ENCODE measurements around the gene ECT2.
"Not testable (repeated sequence)": the region's sequence is repeated elsewhere in the genome, so short reads cannot be mapped to it uniquely, and the experiment has no call there.

Gene ECT2

DNA sequence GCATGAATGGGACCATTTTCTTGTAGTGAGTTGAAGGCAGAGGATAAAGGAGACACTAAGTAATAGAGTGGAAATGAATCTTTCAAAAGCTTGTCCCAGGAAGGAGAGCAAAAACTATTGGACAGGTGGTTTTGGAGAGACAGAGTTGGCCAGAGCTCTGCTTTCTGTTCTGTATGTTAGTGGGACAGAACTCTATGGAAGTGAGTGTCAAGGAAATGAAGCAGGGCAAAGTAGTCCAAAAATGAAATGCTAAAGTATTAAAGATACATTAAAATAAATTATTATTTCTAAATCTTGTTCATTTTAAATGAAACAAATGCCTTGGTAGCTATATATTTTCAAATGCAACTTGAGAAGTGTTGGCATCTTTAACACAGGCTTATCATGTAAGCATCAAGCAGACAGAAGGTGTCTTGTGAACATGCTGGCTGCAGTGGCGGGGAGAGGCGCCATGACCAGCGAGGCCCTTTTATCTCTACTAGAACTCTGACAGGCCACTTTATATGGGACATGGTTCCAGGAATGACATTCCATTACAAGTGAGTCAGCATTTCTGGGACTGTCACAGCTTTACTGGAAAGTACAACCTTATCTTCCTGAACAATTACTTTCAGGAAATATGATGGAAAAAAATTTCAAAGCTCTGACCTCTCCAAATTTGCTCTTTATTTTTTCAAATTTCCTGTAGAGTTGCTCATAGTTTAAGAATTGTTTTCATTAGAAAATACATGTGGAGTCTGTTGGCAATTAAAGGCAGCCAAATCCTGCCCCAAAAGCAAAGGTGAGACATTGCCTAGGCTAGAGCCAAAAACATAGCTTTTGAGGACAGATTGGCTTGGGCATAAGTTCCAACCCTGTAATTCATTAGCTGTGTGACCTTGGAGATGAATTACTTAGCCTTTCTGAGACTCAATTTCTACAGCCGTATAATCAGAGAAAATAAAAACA is 106.5 kb downstream of the ECT2 start:
- no peak for DNase-seq (ENCODE audit: low read depth in 2 of 2)

DNA sequence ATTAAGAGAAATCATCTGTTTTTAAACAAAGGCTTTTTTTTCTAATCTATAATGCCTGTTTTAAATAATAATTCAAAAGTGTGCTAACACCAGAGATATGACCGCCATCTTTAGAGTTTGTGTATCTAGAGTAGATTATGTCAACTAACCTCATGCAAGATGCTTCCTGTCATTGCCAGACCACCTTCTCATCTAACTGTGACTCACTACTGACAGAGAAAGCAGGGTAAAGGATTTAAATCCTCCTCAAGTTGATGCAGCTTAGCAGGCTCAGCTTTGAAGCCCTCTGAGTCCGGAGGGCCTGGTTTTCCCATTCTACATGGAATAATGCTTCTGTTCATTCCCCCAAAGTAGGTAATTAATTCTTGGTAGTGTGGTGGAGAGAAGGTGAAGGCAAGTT is 108.5 kb downstream of the ECT2 start:
- DNase-seq (ENCODE audit: low read depth in 2 of 2), result no peak

DNA sequence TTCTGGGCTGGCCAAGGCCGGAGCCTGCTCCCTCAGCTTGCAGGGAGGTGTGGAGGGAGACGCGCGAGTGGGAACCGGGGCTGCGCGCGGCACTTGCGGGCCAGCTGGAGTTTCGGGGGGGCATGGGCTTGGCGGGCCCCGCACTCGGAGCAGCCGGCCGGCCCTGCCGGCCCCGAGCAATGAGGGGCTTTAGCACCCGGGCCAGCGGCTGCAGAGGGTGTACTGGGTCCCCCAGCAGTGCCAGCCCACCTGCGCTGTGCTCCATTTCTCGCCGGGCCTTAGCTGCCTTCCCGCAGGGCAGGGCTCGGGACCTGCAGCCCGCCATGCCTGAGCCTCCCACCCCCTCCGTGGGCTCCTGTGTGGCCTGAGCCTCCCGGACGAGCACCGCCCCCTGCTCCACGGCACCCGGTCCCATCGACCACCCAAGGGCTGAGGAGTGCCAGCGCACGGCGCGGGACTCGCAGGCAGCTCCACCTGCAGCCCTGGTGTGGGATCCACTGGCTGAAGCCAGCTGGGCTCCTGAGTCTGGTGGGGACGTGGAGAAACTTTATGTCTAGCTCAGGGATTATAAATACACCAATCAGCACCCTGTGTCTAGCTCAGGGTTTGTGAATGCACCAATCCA is 116.3 kb downstream of the ECT2 start:
- not testable (repeated sequence) for DNase-seq (ENCODE audit: low read depth in 2 of 2)

DNA sequence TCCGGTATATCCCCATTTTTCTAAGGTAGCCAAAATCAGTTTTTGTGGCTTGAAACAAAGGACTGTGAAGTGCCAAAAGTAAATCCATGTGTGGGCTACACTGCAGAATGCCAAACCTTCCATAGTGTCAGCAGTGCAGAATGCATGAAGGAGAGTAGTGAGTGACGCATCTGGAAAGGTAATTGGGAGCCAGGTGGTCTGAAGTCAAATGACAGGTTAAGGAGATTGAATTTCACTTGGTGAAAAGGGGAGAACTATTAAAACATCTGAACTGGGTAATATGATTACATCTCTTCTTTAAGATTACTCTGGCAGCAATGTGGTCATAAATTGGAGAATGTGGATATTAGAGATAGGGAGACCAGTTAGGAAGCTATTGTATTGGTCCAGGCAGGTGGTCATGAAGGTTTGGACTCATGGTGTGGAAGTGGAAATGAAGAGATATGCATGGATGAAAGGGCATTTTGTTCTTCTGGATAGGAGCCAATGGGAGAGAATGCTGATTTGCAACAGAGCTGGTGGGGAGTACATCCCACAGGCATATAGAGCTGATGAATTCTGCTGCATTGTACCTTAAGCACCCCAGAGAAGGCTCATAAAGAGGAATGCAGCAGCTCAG is 118.2 kb downstream of the ECT2 start:
- no peak for DNase-seq (ENCODE audit: low read depth in 2 of 2)

DNA sequence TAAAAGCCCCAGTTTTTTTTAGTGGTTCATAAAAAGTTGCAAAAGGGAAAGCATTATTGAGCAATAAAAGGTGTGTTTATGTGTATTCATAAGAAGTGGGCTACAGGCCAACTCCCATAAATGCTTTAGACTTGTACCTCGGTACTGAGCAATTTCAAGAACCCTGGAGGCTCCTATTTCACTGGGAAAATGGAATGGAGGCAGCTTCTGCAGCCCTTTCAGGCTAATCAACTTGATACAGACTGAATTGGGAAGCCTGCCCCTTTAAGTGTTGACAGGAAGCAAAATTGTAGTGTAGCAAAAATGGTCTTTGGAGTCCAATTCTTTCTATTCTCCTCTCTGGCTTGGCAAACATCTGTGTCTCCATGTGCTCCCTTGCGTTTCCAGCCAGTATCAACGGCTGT is 118.8 kb downstream of the ECT2 start:
- DNase-seq (ENCODE audit: low read depth in 2 of 2), result no peak

DNA sequence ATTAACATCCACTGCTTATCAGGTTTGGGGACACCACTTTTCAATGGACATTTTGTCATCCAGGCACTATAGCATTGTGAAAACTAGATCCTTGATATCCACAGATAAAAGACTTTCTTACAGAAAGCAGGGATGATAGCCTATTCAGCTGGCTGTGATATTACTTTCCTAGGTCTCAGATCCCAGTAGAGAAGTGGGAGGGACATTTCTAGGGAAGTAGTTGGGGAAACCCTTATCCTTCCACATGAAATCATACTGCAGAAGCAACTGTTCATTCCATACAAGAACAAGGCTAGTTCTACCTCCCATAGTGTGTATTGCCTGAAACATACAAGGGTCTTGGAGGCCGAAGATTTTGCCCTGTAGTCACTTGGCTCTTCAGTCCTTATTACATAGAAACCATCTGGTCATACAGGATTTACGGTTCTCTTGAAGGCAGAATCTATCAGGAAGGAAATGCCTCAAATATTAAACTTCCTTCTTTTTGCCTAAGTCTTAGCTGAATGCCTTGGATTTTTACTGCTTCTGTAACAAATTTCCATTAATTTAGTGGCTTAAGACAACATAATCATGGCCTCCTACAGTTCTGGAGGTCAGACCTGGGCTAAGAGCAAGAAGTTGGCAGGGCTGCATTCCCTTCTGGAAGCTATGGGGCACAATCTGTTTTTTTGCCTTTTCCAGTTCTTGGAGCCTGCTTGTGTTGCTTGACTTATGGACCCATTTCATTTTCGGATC is 119.4 kb downstream of the ECT2 start:
- no peak for DNase-seq (ENCODE audit: low read depth in 2 of 2)

Measured in stimulated activated CD8-positive, alpha-beta memory T cell treated with anti-CD3 and anti-CD28 coated beads, Interleukin-15, amount 100 ng/mL, for 48 hours (primary cell).